Eye (tissue), 1 donor: ENCODE data around the gene MAS1L.

ENCODE experiments used
- DNase-seq: peaks from one replicate; pipeline ENCODE4 v3.0.0-alpha.2; 2015

Gene MAS1L

GRCh38 chr6:29509711-29510110 is 22.0 kb upstream of the MAS1L start:
- DNase-seq, result no peak

GRCh38 chr6:29509239-29509638 is 21.5 kb upstream of the MAS1L start:
- no peak for DNase-seq

GRCh38 chr6:29507319-29507718 is 19.6 kb upstream of the MAS1L start:
- DNase-seq, result no peak

GRCh38 chr6:29506446-29507067 is 18.8 kb upstream of the MAS1L start:
- DNase-seq, result no peak

- no peak for DNase-seq
These were observed 18.1 kb upstream of the MAS1L start for GRCh38 chr6:29505808-29506207.

- no peak for DNase-seq
These were observed 17.2 kb upstream of the MAS1L start for GRCh38 chr6:29504961-29505360.

GRCh38 chr6:29502597-29502996 is 14.8 kb upstream of the MAS1L start:
- DNase-seq, result no peak

GRCh38 chr6:29502181-29502580 is 14.4 kb upstream of the MAS1L start:
- DNase-seq, result no peak

GRCh38 chr6:29501106-29501505 is 13.3 kb upstream of the MAS1L start:
- DNase-seq, result no peak

GRCh38 chr6:29500594-29500993 is 12.8 kb upstream of the MAS1L start:
- no peak for DNase-seq

GRCh38 chr6:29499704-29500103 is 11.9 kb upstream of the MAS1L start:
- no peak for DNase-seq

- no peak for DNase-seq
These were observed 9.2 kb upstream of the MAS1L start for GRCh38 chr6:29496961-29497360.

GRCh38 chr6:29495571-29495970 is 7.8 kb upstream of the MAS1L start:
- DNase-seq, result no peak

- DNase-seq, result no peak
These were observed 6.4 kb upstream of the MAS1L start for GRCh38 chr6:29494131-29494530.

- no peak for DNase-seq
These were observed 5.5 kb upstream of the MAS1L start for GRCh38 chr6:29493261-29493660.

GRCh38 chr6:29491574-29491973 is 3.8 kb upstream of the MAS1L start:
- no peak for DNase-seq

- DNase-seq, result no peak
These were observed 2.8 kb upstream of the MAS1L start for GRCh38 chr6:29490552-29490951.

GRCh38 chr6:29490055-29490454 is 2.3 kb upstream of the MAS1L start:
- DNase-seq, result no peak

GRCh38 chr6:29489286-29489685 is 1.5 kb upstream of the MAS1L start:
- DNase-seq, result no peak

- no peak for DNase-seq
These were observed 1.1 kb upstream of the MAS1L start for GRCh38 chr6:29488874-29489273.

- DNase-seq, result no peak
These were observed 625 bp downstream of the MAS1L start for GRCh38 chr6:29487131-29487530.

- no peak for DNase-seq
These were observed 1.2 kb downstream of the MAS1L start for GRCh38 chr6:29486577-29486976.

- DNase-seq, result no peak
These were observed 4.0 kb downstream of the MAS1L start for GRCh38 chr6:29483735-29484134.

- no peak for DNase-seq
These were observed 4.6 kb downstream of the MAS1L start for GRCh38 chr6:29483186-29483585.

- DNase-seq, result no peak
These were observed 8.2 kb downstream of the MAS1L start for GRCh38 chr6:29479560-29479959.

- DNase-seq, result no peak
These were observed 9.0 kb downstream of the MAS1L start for GRCh38 chr6:29478740-29479139.
